Peyer's patch (tissue), 4 donors: ENCODE data around the gene PPFIA3. TPM values are rescaled to one million over a fixed set of nuclear protein-coding genes. Genes with fewer than 3 reads are reported as not detected.

ENCODE experiments used
- DNase-seq, 3 donors: peaks; one replicate each; pipeline ENCODE4 v3.0.0-alpha.2; 2017 to 2019
- H3K27ac ChIP-seq, 4 donors: fragments of 200-600 bp; sonication (generic); one replicate each; pipeline ENCODE4 v1.5.1; 2016 to 2019
- H3K27me3 ChIP-seq, 2 donors: fragments of 200-600 bp; sonication (generic); one replicate each; pipeline ENCODE4 v1.5.1; 2019
- H3K36me3 ChIP-seq, 3 donors: fragments of 200-600 bp; sonication (generic); one replicate each; pipeline ENCODE4 v1.5.1; 2016 to 2019
- H3K4me1 ChIP-seq, 4 donors: fragments of 200-600 bp; sonication (generic); one replicate each; pipeline ENCODE4 v1.5.1; 2016 to 2019
- H3K4me3 ChIP-seq, 4 donors: fragments of 200-600 bp; sonication (generic); 1 replicate in 3 of 4; 2 replicates in 1 of 4; pipeline ENCODE4 v1.5.1; 2016 to 2019; ENCODE audit warnings: mild to moderate bottlenecking in 1 of 4
- H3K9me3 ChIP-seq, 4 donors: fragments of 200-600 bp; sonication (generic); one replicate each; pipeline ENCODE4 v1.5.1; 2016 to 2019; ENCODE audit warnings: mild to moderate bottlenecking in 1 of 4
- CTCF ChIP-seq, 6 experiments: fragments of 450-650 bp in 4 of 6; fragments of 200-600 bp in 2 of 6; sonication (generic) in 1 of 6; IDR thresholded peaks; one replicate each; pipeline ENCODE4 v1.5.1; 2017 to 2019; ENCODE audit warnings: antibody characterized with exemption in 6 of 6, mild to moderate bottlenecking in 3 of 6, moderate library complexity in 1 of 6
- POLR2A ChIP-seq, 2 donors: fragments of 450-650 bp; IDR thresholded peaks; one replicate each; pipeline ENCODE4 v1.5.1; 2017; ENCODE audit warnings: antibody characterized with exemption in 2 of 2, mild to moderate bottlenecking in 2 of 2, moderate library complexity in 2 of 2
- total RNA-seq, 4 donors: library from RNA; depleted of rRNA; stranded (reverse); fragments of >200 nt; gene quantifications; one replicate each; pipeline ENCODE4 v1.1.0, GENCODE V29; 2016

Gene PPFIA3
- total RNA-seq, 4 donors from 2014 or later = 12.7 to 24.8 (median 16.4) TPM

- peaks cover 4 to 35% (median 21%) of the 10 kb centered on the region in 4 donors for H3K4me1 ChIP-seq
These were observed 29.7 kb downstream of the PPFIA3 start for GRCh38 chr19:49148784-49149651.

GRCh38 chr19:49149652-49150105 is 30.3 kb downstream of the PPFIA3 start:
- peak in 1 of 3 donors; percentile 67 for DNase-seq
- Histone ChIP-seq H3K9me3 (peaks cover 0 to 12% (median 0%) of the 10 kb centered on the region in 4 donors), H3K36me3 (no peaks in the 10 kb centered on the region), H3K4me3 (peak overlapping the region; percentile 46 to 73 (median 54)), H3K27me3 (no peaks in the 10 kb centered on the region), H3K27ac (peak overlapping the region; percentile 51 to 97 (median 85)), H3K4me1 (peaks cover 4 to 35% (median 21%) of the 10 kb centered on the region in 4 donors)
- no peak for TF ChIP-seq CTCF (IDR thresholded peaks at IDR 0.05)
- TF ChIP-seq POLR2A (IDR thresholded peaks at IDR 0.05) = no peak

More at GRCh38 chr19:49148784-49149651, 29.7 kb downstream of the PPFIA3 start:
- H3K27me3 ChIP-seq = no peaks in the 10 kb centered on the region
- peak in 1 of 6 experiments; percentile 2 for TF ChIP-seq CTCF (IDR thresholded peaks at IDR 0.05)
- peak; percentile 68 to 92 for TF ChIP-seq POLR2A (IDR thresholded peaks at IDR 0.05)
- H3K36me3 ChIP-seq = no peaks in the 10 kb centered on the region
- peaks cover 0 to 12% (median 0%) of the 10 kb centered on the region in 4 donors for H3K9me3 ChIP-seq
- DNase-seq = peak; percentile 86 to 100 (median 98)
- peak overlapping the region; percentile 51 to 97 (median 85) for H3K27ac ChIP-seq
- peak overlapping the region; percentile 46 to 73 (median 54) for H3K4me3 ChIP-seq

GRCh38 chr19:49150106-49150943 is 31.0 kb downstream of the PPFIA3 start:
- peaks cover 4 to 35% (median 21%) of the 10 kb centered on the region in 4 donors for H3K4me1 ChIP-seq
- H3K27me3 ChIP-seq = no peaks in the 10 kb centered on the region
- peak; percentile 58 to 94 (median 91) for DNase-seq
- TF ChIP-seq POLR2A (IDR thresholded peaks at IDR 0.05) = peak; percentile 68 to 81
- no peak for TF ChIP-seq CTCF (IDR thresholded peaks at IDR 0.05)
- H3K9me3 ChIP-seq = peaks cover 0 to 12% (median 0%) of the 10 kb centered on the region in 4 donors
- H3K36me3 ChIP-seq = no peaks in the 10 kb centered on the region
- peak overlapping the region; percentile 46 to 73 (median 54) for H3K4me3 ChIP-seq
- peak overlapping the region; percentile 51 to 97 (median 85) for H3K27ac ChIP-seq

GRCh38 chr19:49150944-49151243 is 31.6 kb downstream of the PPFIA3 start:
- no peak for TF ChIP-seq CTCF (IDR thresholded peaks at IDR 0.05)
- no peak for TF ChIP-seq POLR2A (IDR thresholded peaks at IDR 0.05)
- no peaks in the 10 kb centered on the region for H3K27me3 ChIP-seq
- peaks cover 4 to 34% (median 20%) of the 10 kb centered on the region in 4 donors for H3K4me1 ChIP-seq
- no peaks in the 10 kb centered on the region for H3K36me3 ChIP-seq
- peak overlapping the region; percentile 46 to 73 (median 54) for H3K4me3 ChIP-seq
- H3K9me3 ChIP-seq = peaks cover 0 to 12% (median 0%) of the 10 kb centered on the region in 4 donors
- no peak for DNase-seq
- H3K27ac ChIP-seq = peak overlapping the region; percentile 51 to 97 (median 85)
